ENCODE data around the gene SCUBE3.

GRCh38 chr6:35236223-35236622, 22.5 kb downstream of the SCUBE3 start:
- no peak for TF ChIP-seq ZC3H10 (CRISPR knock-in tag; IDR thresholded peaks at IDR 0.05)
- TF ChIP-seq ZNF8 (CRISPR knock-in tag; IDR thresholded peaks at IDR 0.05): no peak
- no peak for TF ChIP-seq ARNTL (CRISPR knock-in tag; IDR thresholded peaks at IDR 0.05; ENCODE audit: borderline replicate concordance, low read depth)

Measured in SK-N-SH treated with all-trans-retinoic acid at 6 μM for 48 hours (cell line).